GM12873 (cell line): ENCODE measurements around the gene PNKP.

Experiments
- TF ChIP-seq, protein P1 (sequence below): IDR thresholded peaks from 2 replicates; pipeline ENCODE4 v1.5.1; 2012; ENCODE audit warnings: low read depth, mild to moderate bottlenecking, moderate library complexity, low read length, control low read depth; ENCODE audit not compliant: insufficient read depth; ENCODE audit errors: missing control alignments

PNKP gene

DNA sequence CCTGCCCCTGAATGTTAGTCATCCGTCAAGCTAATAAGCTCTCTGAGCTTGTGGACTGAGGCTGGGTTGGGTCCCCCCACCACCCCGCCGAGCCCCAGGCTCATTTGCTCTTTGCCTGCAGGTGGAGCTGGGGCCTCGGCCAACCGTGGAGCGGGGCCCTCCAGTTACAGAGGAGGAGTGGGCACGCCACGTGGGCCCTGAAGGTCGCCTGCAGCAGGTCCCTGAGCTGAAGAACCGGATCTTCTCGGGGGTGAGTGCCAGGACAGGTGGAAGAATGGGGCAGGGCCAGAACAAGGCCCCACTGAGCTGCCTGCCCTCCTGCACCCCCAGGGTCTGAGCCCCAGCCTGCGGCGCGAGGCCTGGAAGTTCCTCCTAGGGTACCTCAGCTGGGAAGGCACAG lies 15.3 kb upstream of the PNKP start:
- TF ChIP-seq, protein P1, sequence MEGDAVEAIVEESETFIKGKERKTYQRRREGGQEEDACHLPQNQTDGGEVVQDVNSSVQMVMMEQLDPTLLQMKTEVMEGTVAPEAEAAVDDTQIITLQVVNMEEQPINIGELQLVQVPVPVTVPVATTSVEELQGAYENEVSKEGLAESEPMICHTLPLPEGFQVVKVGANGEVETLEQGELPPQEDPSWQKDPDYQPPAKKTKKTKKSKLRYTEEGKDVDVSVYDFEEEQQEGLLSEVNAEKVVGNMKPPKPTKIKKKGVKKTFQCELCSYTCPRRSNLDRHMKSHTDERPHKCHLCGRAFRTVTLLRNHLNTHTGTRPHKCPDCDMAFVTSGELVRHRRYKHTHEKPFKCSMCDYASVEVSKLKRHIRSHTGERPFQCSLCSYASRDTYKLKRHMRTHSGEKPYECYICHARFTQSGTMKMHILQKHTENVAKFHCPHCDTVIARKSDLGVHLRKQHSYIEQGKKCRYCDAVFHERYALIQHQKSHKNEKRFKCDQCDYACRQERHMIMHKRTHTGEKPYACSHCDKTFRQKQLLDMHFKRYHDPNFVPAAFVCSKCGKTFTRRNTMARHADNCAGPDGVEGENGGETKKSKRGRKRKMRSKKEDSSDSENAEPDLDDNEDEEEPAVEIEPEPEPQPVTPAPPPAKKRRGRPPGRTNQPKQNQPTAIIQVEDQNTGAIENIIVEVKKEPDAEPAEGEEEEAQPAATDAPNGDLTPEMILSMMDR: no peak

DNA sequence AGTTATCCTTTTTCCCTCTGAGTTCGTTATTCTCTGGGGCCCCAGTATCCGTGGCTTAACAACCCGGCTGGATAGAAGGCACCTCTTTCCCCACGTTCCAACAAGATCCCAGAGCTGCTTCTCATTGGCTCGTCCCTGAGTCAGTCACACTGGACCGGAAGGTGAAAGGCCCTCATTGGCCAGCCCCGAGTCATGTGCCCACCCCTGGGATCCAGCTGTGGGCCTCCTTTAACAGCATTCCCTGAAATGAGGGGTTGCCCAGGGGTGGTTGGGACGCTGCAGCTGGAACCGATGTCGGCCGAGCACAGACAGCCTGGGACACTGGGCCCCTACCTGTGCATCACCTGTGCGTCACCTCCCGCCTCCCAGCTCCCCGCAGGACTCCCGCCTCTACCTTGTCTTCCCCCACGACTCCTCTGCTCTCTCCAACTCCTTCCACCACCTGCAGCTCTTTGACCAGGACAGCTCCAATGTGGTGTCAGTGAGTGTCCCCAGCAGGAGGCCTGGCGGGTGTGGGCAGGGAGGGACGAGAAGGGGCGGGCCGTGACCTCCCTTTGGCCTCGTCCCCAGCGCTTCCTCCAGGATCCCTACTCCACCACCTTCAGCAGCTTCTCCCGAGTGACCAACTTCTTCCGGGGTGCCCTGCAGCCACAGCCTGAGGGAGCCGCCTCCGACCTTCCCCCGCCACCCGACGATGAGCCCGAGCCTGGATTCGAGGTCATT lies 14.5 kb upstream of the PNKP start:
- TF ChIP-seq, protein P1: no peak

DNA sequence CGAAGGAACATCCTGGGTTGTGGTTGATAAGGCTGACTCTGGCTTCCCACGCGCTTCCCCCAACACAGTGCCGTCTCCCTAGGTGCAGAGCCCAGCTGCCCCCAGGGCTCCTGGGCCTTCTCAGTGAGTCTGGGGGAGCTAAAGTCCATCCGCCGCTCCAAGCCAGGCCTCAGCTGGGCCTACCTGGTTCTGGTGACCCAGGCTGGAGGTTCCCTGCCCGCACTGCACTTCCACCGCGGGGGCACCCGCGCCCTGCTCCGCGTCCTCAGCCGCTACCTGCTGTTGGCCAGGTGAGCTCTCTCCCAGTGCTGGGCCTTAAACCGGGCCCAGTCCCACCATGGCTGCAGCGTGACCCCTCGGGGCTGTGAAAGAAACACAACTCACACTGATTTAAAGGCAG lies 13.8 kb upstream of the PNKP start:
- TF ChIP-seq, protein P1: no peak

DNA sequence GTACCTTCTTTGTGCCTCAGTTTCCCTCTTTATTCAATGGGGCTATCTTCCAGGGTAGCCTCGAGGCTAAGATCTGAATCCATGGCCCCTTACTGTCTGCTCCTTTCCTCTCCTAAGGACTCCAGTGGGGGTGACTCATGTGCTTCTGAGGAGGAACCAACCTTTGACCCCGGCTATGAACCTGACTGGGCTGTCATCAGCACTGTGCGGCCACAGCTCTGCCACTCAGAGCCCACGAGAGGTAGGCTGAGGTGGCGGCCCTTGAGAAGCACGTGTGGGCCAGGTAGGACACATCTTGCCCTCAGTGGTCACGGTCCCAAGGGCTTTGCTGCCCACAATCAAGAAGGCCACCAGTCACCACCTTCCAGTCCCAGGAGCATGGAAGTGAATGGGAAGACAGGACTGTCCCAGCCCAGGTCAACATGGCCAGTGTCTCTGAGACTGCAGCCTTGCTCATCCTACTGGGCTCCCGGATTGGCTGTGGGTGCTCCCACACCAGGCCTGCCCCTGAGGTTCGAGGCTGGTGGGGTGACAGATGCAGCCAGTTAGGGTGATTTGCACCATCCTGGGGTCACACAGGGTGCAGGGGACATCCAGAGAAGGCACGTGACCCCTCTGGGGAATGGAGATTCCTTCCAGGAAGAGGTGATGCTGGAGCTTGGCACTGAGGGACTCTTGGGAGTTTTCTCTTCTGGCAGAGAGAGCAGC lies 12.9 kb upstream of the PNKP start:
- TF ChIP-seq, protein P1: no peak

DNA sequence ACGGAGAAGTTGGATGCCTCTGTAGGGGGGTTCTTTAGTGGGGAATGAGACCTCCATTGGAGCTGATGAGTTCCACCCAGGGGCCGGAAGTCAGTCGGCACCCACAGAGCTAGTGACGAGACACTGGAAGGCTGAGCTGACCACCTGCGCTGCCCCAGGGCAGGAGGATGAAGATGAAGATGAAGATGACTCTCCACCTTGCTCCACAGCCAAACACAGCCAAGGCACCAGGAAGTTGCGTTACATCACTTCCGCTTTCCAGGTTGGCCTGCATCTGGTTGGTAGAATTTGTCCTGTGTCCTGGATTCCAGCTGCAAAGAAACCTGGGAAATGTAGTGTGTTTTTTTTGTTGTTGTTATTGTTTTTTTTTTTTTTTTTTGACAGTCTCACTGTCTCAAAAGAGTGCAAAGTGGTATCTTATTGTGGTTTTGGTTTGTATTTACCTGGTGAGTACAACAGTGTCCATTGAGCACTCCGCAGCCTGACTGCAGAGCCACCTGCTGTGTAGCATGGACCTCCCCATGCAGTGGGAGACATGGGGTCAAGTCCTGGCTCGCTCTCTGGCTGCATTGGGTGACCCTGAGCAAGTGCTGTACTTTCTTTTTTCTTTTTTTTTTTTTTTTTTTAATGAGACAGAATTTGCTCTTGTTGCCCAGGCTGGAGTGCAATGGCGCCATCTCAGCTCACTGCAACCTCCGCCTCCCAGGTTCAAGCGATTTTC lies 12.0 kb upstream of the PNKP start:
- TF ChIP-seq, protein P1: no peak

DNA sequence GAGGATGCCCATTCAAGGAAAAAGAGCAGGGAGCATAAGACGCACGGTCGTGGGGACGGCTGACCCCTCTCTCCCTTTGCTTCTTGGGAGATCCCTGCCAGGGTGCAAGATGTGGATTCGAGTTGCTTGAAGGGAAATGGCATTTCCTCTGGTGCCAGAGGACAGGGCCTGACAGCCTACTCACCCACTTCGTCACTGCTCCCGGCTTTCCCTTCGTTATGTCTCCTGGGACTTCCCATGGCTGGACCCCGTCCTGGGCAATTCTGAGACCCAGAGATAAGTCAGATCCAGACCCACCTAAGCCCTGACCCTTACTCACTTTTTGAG lies 11.3 kb upstream of the PNKP start:
- TF ChIP-seq, protein P1: no peak
